ENCODE data around the gene TRIM2. TPM values are rescaled to one million over a fixed set of nuclear protein-coding genes. Genes with fewer than 3 reads are reported as not detected.

TRIM2 gene
- total RNA-seq, 1 experiment from 2014 or later = 87.0 TPM

GRCh38 chr4:153257991-153258390, 53.7 kb downstream of the TRIM2 start:
- Histone ChIP-seq H3K79me2 (ENCODE audit: low read depth) (no peaks in the 10 kb centered on the region; the same call in 1 of the 2 replicates), H3F3A (ENCODE audit: insufficient read depth, low read depth) (no peaks in the 10 kb centered on the region), H3K4me1 (replicated peaks; ENCODE audit: insufficient read depth) (no peaks in the 10 kb centered on the region), H4K20me1 (ENCODE audit: insufficient read depth) (0 out of 2 replicates have a peak, but pooled peaks cover 4% of the 10 kb centered on the region), H2AFZ (no peak overlapping the region), H3K4me3 (no peak overlapping the region), H3K27me3 (ENCODE audit: insufficient read depth, low read depth) (no peaks in the 10 kb centered on the region), H3K9me3 (ENCODE audit: insufficient read depth, low read depth) (no peaks in the 10 kb centered on the region), H3K9me2 (ENCODE audit: insufficient read depth) (no peaks in the 10 kb centered on the region), H3K27ac (no peak overlapping the region), H3K36me3 (ENCODE audit: low read depth) (peaks cover 5% of the 10 kb centered on the region; the same call in 1 of the 2 replicates), H3K4me2 (no peak overlapping the region)
- intact Hi-C loops (cut with micrococcal nuclease; ENCODE audit: unreplicated experiment) = no loop called here
- ChIA-PET POLR2A (ENCODE audit: unreplicated experiment) (interaction anchor here (0.7 kb wide), 1 partner anchor 9 kb away, joined by 8 read pairs; no protein-coding TSS in a partner anchor), CTCF (no interaction called here)
- BruUV-seq (replicated peaks) = no TSS peak
- no peak for DNase-seq
- TF ChIP-seq EZH2 (IDR thresholded peaks at IDR 0.05; ENCODE audit: low read depth) (no peak), CTCF (conservative IDR thresholded peaks at IDR 0.05) (no peak)

DNA sequence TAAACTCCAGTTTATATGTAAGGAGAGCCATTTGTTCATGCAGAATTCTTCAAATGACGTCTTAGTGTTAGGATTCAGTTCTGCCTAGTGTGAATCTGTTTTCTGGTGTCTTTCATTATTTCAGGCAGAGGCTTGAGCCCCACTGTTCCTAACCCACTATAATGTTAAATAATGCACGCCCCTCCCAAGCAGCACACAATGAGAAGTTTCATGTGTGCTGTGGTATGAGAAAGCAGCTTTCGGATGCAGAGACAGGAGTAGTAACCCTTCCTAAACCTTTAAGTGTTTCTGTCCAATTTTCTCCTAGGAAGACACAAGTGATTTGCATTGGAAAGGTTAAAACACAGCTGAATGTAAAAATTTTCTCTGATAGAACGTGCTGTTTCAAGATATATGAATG, 54.5 kb downstream of the TRIM2 start:
- Histone ChIP-seq H3K27ac (no peak overlapping the region), H3K36me3 (ENCODE audit: low read depth) (peaks cover 5% of the 10 kb centered on the region; the same call in 1 of the 2 replicates), H3K9me3 (ENCODE audit: insufficient read depth, low read depth) (no peaks in the 10 kb centered on the region), H3K4me2 (no peak overlapping the region), H3F3A (ENCODE audit: insufficient read depth, low read depth) (no peaks in the 10 kb centered on the region), H3K27me3 (ENCODE audit: insufficient read depth, low read depth) (no peaks in the 10 kb centered on the region), H3K4me1 (replicated peaks; ENCODE audit: insufficient read depth) (no peaks in the 10 kb centered on the region), H3K79me2 (ENCODE audit: low read depth) (no peaks in the 10 kb centered on the region; the same call in 1 of the 2 replicates), H3K4me3 (no peak overlapping the region), H4K20me1 (ENCODE audit: insufficient read depth) (0 out of 2 replicates have a peak, but pooled peaks cover 4% of the 10 kb centered on the region), H2AFZ (no peak overlapping the region), H3K9me2 (ENCODE audit: insufficient read depth) (no peaks in the 10 kb centered on the region)
- no peak for DNase-seq
- intact Hi-C loops (cut with micrococcal nuclease; ENCODE audit: unreplicated experiment) = no loop called here
- BruUV-seq (replicated peaks) = no TSS peak
- CTCF ChIA-PET = no interaction called here
- POLR2A ChIA-PET (ENCODE audit: unreplicated experiment) = interaction anchor here (0.7 kb wide), 1 partner anchor 9 kb away, joined by 8 read pairs; no protein-coding TSS in a partner anchor
- TF ChIP-seq EZH2 (IDR thresholded peaks at IDR 0.05; ENCODE audit: low read depth) (no peak), CTCF (conservative IDR thresholded peaks at IDR 0.05) (no peak)

GRCh38 chr4:153259661-153260060, 55.4 kb downstream of the TRIM2 start:
- Histone ChIP-seq H3K9me2 (ENCODE audit: insufficient read depth) (no peaks in the 10 kb centered on the region), H3K36me3 (ENCODE audit: low read depth) (peaks cover 5% of the 10 kb centered on the region; the same call in 1 of the 2 replicates), H3K27ac (no peak overlapping the region), H2AFZ (no peak overlapping the region), H3K4me2 (no peak overlapping the region), H4K20me1 (ENCODE audit: insufficient read depth) (0 out of 2 replicates have a peak, but pooled peaks cover 4% of the 10 kb centered on the region), H3K4me3 (no peak overlapping the region), H3K79me2 (ENCODE audit: low read depth) (no peaks in the 10 kb centered on the region; the same call in 1 of the 2 replicates), H3K9me3 (ENCODE audit: insufficient read depth, low read depth) (no peaks in the 10 kb centered on the region), H3K4me1 (replicated peaks; ENCODE audit: insufficient read depth) (no peaks in the 10 kb centered on the region), H3K27me3 (ENCODE audit: insufficient read depth, low read depth) (no peaks in the 10 kb centered on the region), H3F3A (ENCODE audit: insufficient read depth, low read depth) (no peaks in the 10 kb centered on the region)
- intact Hi-C loops (cut with micrococcal nuclease; ENCODE audit: unreplicated experiment) = no loop called here
- CTCF ChIA-PET = no interaction called here
- no peak for DNase-seq
- no TSS peak for BruUV-seq (replicated peaks)
- POLR2A ChIA-PET (ENCODE audit: unreplicated experiment) = no interaction called here
- no peak for TF ChIP-seq EZH2 (IDR thresholded peaks at IDR 0.05; ENCODE audit: low read depth)
- TF ChIP-seq CTCF (conservative IDR thresholded peaks at IDR 0.05) = no peak

Measured in PC-9 (cell line).